ENCODE results near the gene PTGES2. TPM values are rescaled to one million over a fixed set of nuclear protein-coding genes. Genes with fewer than 3 reads are reported as not detected.

The PTGES2 gene
- polyA plus RNA-seq, 1 donor: 44.1 TPM

DNA sequence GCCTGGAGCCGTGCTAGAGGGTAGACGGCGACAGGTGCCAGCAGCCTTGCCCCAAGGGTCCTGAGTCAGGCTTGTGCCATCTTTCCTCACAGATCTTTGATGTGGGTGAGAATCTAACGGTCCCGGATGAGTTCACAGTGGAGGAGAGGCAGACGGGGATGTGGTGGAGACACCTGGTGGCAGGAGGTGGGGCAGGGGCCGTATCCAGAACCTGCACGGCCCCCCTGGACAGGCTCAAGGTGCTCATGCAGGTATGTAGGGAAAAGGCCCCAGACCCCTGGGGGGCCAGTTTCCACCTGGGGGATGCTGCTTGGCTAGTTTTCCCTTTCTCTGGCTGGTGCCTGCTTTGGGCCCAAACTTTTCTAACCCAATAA lies 24.0 kb downstream of the PTGES2 start:
- no peak for DNase-seq (ENCODE audit: low read depth)

DNA sequence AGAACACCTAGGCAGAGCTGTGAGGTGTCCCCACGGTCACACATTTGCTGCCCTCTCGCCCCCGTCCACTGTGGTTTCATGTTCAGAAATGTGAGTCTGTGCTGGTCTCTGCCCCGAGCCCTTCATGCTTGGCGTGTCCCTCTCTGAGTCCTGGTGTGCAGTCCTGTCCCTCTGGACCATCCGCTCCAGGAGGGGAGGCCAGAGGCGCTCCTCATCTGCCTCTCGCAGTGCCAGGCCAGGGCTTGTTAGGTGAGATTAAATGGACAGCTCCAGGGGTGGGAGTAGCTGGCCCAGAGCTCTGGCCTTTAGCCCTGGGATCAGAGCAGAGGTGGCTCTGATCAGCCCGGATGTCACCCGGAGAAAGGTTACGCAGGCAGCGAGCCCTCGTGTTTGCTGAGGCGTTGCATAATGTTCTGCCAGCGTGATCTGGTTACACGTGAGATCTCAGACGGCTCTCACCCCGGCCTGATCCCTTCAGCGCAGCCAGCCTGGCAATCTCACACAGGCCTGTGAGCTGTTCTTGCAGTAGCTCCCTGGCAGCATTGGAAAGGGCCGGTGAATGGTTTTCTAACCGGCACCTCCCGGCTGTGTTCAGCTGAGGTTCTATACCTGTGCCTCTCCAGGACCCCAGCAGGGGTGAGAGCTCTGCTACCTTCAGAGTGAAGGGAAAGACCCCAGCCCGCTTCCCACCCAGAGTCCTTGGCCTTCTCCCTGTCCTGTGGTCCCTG lies 24.5 kb downstream of the PTGES2 start:
- no peak for DNase-seq (ENCODE audit: low read depth)

DNA sequence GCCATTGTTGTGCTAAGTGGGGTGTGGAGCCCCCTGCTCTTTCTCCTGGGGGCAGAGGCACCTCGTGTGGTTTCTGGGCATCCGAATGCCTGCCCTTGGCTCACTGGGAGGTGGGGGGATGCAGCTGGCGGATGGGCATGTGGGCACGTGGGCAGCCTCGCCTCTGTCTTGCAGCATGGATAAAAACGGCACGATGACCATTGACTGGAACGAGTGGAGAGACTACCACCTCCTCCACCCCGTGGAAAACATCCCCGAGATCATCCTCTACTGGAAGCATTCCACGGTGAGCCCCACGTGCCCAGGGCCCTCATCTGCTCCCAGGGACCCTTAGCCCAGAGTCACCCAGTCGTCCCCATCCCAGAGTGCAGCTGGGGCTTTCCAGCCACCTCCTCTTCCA lies 25.3 kb downstream of the PTGES2 start:
- no peak for DNase-seq (ENCODE audit: low read depth)

DNA sequence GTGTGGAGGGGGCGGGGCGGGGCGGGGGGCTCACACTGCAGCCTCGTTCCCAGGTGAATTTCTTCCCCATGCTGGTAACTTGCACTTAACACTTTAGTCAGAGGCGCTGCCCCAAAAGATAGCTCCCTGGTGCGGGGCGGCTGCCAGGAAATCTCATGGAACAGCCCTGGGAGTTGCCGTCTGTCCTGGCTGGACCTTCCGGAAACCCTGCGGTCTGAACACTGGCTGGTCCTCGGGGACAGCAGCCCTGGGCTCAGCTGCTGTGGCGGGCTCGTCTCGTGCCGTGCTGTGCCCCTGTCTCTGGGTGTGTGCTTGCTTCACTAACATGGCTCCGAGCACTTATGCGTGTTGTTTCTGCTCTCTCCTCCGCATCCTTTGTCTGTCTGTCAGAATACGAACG lies 25.8 kb downstream of the PTGES2 start:
- no peak for DNase-seq (ENCODE audit: low read depth)

DNA sequence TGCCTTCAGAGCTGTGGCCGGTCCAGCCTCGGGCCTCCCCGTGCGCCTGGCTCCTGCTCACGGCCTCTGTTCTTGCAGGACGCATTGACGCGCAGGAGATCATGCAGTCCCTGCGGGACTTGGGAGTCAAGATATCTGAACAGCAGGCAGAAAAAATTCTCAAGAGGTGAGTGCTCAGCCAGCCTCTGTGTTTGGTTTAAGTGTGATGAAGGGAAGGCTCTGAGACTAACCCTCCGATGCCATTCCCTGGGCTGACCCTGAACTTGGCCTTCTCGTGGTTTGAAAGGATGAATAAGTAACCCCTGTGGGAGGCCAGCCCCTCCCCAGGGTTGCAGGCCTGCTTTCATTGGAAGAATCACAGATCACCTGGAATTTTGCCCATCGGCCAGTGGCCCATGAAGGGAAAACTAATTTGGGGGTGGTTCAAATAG lies 26.3 kb downstream of the PTGES2 start:
- no peak for DNase-seq (ENCODE audit: low read depth)

DNA sequence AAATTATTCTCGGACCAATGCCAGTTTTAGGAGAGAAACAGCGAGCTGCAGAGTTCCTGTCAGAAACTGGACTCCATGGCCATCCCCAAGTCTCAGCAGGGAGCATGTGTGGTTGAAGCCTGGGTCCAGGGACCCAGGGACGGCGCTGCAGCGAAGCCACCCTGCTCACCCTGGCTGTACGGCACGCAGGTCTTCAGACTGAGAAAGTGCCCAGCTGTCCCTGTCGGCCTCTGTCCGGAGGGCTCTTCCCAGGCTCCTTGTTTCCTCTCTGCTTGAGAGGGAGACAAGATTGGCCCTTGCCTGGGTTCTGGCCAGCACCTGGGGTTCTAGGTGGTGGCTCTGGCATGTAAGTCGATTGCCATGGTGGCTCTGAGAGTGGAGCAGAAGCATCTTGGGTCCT lies 26.9 kb downstream of the PTGES2 start:
- DNase-seq (ENCODE audit: low read depth): no peak

DNA sequence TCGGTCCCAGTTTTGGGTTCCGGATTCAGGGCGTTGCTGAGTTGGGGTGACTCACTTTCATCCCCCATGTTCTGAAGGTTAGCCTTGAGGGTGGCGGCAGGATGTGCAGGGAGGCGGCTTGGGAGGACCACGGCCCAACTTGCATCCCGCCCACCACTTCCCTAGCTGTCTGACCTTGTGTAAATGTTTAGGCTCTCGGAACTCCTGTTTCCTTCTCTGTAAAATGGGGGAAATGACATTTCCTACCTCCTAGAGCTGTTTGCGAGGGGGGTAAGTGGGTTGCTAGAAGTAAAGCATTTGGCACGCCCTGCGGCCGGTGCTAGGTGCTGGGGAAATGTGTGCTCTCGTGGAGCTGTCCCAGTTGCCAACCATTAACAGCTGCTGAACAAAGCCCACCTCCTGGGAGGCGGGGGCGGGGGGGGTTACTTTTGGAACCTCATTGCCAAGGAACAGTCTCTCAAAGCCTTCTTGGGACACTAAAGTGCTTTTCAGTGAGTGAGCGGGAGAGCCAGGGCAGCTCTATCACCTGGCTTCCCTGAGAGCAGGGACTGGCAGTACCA lies 27.5 kb downstream of the PTGES2 start:
- no peak for DNase-seq (ENCODE audit: low read depth)

DNA sequence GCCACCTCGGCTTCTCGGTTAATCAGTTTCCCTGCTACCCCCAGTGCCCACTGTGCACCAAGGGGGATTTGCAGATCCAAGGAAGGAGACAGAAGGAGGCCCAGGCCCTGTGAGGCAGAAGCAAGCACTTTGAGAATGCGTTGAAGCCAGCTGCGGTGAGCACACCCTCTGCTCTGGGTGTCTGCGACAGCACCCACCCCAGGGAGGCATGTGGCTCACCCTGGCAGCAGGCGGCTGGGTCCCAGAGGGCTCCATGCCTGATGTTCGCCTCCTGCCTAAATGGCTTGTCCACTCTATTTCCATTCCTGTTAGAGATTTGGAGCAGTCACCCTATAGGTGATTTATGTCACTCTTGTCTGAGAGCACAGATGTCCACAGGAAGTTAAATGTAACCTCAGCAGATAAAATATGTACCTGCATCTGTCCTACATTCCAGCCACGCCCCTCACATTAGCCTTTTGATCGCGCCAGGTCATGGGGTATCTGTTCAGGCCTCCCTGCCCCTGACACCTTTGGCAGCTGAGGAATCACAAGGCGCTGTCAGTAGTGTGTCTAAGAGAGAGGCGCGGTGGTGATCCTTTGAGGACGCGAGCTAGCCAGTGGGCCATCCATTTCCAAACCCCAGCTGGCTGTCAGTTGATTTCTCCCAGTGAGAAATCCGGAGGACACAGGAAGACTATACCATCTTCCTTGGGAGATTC lies 28.1 kb downstream of the PTGES2 start:
- DNase-seq (ENCODE audit: low read depth): no peak

DNA sequence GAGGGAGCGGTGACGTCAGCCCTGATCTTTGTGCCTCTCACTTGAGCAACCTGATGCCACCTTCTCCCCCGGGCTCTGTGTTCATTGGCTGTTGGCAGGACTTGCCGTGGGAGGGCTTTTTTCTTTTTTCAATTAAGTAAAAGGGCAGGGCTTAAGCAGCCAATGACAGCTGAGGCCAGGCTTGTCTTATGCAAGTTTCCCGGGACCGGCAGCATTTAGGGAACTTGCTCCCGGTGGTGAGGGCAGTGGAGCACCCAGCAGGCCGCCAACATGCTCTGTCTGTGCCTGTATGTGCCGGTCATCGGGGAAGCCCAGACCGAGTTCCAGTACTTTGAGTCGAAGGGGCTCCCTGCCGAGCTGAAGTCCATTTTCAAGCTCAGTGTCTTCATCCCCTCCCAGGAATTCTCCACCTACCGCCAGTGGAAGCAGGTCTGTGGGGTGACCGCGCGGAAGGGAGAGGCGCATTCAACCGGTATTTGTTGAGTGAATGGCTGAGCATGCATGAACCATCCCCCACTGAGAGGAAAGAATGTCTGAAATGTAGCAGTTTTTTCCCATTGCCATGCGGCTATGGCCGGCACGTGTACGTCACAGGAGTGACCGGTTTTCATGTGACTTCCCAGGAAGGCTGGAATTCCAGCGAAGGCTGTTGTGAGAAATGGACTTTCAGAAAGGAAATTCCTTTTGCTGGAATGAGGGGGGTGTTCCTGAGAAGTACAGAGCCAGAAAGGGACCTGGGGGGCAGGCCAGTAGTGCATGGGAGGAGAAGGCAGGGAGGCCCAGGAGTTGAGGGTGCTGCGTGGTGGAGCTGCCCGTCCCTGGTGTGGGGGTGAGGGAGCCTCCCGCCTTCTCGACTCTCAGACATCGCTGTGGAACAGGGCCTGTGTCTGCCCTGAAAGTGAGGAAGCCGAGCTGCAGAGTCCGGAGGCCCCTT lies 29.0 kb downstream of the PTGES2 start:
- DNase-seq (ENCODE audit: low read depth): peak; percentile 47

DNA sequence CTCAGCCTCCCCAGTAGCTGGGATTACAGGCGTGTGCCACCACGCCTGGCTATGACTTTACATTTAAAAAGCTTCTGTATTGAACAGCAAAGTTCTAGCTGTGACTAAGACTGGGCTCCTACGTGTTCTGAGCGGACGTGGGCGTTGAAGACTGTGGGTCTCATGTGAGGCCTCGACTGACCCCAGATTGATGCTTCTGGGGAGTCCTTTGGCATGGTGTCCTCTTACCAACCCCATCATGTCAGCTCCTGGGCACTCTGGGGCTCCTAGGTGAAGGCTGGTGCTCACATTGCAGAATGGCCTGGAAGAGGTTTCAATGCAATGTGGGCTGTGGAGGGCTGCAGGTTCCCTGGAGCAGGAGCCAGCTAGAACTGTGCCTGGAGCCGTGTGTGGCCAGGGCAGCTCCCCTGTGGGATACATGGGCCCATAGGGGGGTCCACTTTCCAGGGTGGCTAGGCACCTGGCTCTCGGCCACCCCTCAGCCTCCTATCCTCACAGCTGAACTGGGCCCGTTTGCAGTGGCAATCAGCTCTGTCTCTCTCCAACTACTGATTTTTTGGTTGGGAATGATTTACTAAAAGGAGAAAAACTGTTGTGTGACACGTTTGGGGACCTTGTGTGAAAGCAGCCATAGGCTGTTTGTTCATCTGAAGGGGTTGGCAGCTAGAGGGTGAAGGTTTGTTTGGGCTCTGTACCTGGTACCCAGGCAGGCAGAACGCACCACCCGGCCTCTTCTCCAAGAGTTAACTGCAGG lies 29.8 kb downstream of the PTGES2 start:
- no peak for DNase-seq (ENCODE audit: low read depth)

DNA sequence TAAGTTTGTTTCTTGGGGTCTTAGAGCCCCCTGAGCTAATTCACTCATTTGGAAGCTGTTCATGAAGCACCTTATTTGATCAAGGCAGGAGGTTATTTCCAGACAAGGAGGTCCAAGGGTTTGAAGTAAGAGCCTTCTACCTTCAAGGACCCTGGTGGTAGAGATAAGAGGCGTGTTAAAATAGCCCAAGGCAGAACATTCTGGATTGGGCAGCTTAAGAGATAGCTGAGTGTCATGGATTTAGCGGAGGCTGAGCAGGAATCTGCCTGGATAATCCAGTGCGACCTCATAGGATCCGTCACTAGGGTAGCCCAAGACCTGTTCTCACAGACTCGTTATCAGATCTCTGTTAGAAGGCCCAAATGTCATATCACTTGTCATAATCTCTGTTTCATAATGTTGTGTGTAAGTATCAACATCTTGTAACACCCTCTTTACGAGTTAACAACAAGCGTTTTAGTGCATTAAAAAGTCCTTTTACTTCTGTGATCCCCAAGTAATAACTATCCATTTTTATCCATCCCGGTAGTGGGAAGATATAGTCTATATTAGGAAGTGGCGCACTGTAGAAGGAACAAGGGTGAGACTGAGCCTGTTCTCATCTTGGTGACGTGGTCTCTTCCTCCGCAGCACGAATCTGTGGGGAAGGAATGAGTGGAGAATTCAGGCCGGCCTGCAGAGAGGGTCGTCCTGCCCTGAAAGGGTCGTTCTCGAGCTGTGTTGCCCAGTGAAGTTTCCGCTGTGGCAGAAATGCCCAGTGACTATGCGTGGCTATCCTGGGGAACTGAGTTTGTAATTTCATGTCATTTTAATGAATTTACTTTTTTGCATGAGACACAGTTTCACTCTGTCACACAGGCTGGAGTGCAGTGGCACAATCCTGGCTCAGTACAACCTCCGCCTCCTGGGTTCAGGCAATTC lies 30.7 kb downstream of the PTGES2 start:
- no peak for DNase-seq (ENCODE audit: low read depth)

DNA sequence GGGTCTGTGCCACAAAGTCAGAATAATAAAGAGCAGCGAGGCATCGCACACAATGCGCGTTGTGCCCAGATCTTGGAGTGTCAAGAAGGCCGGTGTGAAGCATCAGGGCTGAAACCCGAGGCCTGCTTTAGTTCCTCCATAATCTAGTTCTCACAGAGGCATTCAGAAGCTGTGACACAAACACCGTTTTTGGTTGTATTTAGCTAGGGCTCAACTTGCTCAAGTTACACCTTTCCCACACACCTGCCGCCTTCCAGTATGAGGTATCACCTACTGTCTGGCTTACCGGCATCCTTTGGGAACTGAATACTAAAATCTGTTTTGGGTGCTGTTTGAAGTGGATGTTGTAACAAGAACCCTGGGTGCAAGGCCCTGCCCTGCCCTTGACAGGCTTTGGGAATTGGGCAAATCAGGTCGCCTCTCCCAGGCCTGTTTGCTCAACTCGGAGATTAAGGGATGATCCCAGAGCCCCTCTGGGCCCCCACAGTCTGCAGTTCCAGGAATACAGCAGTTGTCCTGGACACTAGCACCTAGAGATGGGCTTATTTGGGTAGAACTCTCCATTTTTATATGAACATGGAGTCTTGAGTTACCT lies 32.5 kb downstream of the PTGES2 start:
- DNase-seq (ENCODE audit: low read depth): no peak

DNA sequence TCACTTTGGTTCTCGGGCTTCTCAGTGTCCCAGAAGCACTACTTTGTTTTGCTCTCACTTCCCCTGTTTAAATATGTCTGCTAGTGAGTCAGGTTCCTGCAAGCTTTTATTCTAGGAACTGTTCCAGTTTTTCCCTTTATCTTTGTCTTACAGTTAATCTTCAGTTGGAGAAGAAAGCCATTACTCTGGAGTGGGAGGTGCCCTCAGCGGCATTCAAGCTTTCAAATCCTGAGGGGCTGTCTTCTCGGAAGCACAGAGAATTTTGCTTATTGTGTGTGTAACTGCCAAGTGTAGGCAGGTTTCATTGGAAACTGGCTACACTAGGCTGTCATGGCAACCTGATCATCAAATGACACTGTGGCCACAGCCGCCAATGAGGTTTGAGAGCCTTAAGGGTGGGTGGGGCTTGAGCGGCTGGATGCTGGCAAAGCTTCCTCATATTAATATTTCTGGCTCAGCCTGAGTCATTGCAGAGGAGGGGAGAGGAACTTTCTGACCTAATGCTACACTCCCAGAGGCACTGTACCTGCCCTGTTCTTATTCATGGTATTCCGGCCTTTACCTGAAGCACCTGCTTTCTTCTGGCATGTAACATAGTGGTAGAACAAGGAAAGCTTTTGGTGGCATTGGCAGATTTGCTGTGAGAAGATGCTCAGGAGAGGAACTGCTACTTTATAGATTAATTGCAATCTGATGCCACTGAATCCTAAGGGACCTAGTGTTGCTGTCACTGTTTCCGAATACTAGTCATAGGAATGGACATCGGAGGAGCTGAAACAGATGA lies 33.2 kb downstream of the PTGES2 start:
- DNase-seq (ENCODE audit: low read depth): peak; percentile 95

DNA sequence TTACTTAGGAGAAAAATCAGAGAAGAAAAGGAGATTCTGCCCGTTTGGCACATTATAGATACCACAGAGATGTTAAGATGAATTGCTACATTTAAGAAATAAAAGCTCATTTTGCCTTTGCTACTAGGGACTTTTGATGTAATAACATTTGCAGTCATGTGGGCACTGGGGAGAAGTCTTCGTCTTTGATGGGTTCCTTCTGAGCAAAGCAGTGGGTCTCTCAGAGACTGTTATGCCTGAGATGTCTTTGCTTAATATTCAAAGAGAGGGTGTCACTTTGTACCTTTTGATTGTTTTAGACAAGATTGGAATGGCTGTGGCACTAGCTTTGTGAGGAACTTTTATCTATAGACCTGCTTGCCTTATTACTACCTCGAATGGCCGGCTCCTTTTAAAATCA lies 34.5 kb downstream of the PTGES2 start:
- DNase-seq (ENCODE audit: low read depth): no peak

DNA sequence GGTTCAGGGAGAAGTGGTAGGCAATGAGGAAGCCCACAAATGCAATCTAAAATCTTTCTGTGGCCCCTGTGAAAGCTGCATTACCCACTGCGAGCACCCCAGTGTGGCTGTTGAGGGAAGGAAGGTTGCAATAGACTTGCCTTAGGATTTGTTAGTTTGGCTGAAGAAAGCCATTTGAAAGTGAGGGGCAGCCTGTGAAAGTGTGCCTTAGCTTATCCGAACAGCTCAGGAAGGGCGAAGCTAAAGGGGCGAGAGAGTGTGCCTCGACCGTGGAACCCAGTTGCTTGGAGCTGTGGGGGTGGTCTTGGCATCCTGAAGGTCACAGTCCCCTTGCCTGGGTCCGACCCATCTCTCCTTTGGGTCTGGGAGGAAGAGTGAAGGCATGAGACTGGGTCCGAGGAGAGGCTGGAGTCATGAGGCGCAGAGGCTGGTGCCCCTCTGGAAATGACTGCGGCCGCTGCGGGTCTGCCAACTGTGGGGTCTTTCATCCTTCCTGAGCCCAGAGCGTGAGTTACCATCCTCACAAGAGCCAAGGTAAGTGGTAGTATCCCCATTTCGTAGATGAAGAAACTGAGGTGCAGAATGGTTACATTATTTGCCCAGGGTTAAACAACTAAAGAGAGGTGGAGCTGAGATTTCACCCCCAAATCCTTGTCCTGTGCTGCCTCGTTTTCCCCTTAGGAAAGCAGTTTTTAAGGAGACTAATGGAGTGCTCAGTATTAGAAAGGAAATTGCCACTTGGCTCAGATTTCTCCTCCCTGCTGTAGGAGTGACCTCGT lies 35.1 kb downstream of the PTGES2 start:
- DNase-seq (ENCODE audit: low read depth): no peak

DNA sequence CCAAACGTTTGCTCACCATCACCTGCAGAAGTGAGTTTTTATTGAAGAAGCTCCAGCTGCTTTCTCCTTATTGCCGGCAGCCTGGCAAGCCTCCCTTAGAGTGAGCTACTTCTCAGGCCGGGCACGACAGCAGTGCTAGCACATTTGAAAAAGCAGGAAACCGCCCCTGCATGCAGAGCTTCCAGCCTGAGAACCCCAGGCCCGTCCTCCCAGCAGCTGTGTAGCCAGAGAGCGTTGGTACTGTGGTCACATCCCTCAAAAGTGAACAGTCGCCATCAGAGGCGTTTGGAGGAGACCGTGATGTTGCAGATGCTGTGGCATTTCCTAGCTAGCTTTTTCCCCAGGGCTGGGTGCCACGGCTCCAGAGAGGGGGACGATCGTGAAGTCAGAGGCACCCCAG lies 36.0 kb downstream of the PTGES2 start:
- DNase-seq (ENCODE audit: low read depth): no peak

DNA sequence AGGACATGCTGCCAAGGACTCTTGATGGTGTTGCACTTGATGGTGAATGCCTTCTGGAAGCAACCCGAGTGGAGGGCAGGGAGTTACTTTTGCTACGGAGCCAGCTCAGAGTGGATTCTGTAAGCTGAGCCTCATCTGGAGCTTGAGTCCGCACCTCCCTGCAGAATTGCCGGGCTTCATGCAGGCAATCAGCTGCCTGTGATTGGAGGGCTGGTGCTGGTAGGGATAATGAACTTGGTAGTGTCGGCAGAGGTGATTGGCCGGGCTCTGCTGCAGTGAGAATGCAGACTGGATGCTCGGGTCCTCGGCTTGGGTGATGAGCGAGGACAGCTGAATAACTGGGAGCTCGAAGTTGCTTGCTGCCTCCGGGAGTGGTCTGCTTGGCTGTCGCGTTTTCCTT lies 36.4 kb downstream of the PTGES2 start:
- peak; percentile 82 for DNase-seq (ENCODE audit: low read depth)

DNA sequence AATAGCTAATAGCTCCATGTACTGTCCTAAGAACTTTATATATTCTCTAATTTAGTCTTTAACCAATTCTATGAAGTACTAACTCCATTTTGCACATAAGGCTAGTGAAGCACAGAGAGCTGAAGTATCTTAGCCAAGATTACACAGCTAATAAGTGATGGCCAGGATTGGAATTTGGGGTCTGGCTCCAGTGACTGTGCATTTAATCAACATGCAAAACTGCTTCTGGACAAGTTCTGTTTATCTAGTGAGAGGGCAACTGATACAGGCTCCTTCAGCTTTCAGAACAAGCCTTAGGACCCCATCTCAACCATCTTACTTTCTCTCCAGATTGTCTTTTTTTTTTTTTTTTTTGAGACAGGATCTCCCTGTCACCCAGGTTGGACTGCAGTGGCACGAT lies 38.2 kb downstream of the PTGES2 start:
- no peak for DNase-seq (ENCODE audit: low read depth)

Measured in forelimb muscle (tissue), 1 donor.